ENCODE data around the gene MIPOL1. TPM values are rescaled to one million over a fixed set of nuclear protein-coding genes. Genes with fewer than 3 reads are reported as not detected.
A peak's percentile ranks its signal among the peaks of the same experiment; 100 is the strongest.
"Not testable (repeated sequence)": the region's sequence is repeated elsewhere in the genome, so short reads cannot be mapped to it uniquely, and the experiment has no call there.

Gene MIPOL1
- total RNA-seq, 2 experiments from 2014 or later = 0.09 TPM; not detected in 1

- CTCF ChIA-PET = no interaction called here
- POLR2A ChIA-PET = no interaction called here
- no peaks in the 10 kb centered on the region for H3K4me1 Mint-ChIP-seq
- no peak overlapping the region for H3K27ac Mint-ChIP-seq
- H3K4me3 Mint-ChIP-seq = no peak overlapping the region
- no peaks in the 10 kb centered on the region for H3K36me3 Mint-ChIP-seq (ENCODE audit: low read depth)
- H3K9me3 Mint-ChIP-seq (ENCODE audit: low read depth) = peaks cover 8% of the 10 kb centered on the region
- no peaks in the 10 kb centered on the region for H3K27me3 Mint-ChIP-seq
- DNase-seq (no peak), ATAC-seq (no peak)
- intact Hi-C loops (cut with DNase I, micrococcal nuclease) = no loop called here
Measured at GRCh38 chr14:37210448-37210847, 12.7 kb downstream of the MIPOL1 start.

GRCh38 chr14:37213016-37213415 lies 15.3 kb downstream of the MIPOL1 start:
- POLR2A ChIA-PET = interaction anchor here (0.7 kb wide), 1 partner anchor 813 kb away, joined by 3 read pairs; no protein-coding TSS in a partner anchor
- intact Hi-C loops (cut with DNase I, micrococcal nuclease) = no loop called here
- no peaks in the 10 kb centered on the region for H3K36me3 Mint-ChIP-seq (ENCODE audit: low read depth)

GRCh38 chr14:37215345-37215744 lies 17.6 kb downstream of the MIPOL1 start:
- H3K27ac Mint-ChIP-seq = no peak overlapping the region
- CTCF ChIA-PET = interaction anchor here (1.3 to 2.9 kb wide), 2 partner anchors 12 to 15 kb away, joined by 4 to 8 read pairs; no protein-coding TSS in a partner anchor

More at GRCh38 chr14:37213016-37213415, 15.3 kb downstream of the MIPOL1 start:
- CTCF ChIA-PET = no interaction called here
- Mint-ChIP-seq H3K27ac (no peak overlapping the region), H3K4me1 (no peaks in the 10 kb centered on the region), H3K4me3 (no peak overlapping the region), H3K9me3 (ENCODE audit: low read depth) (peaks cover 4% of the 10 kb centered on the region), H3K27me3 (no peaks in the 10 kb centered on the region)
- no peak for ATAC-seq
- no peak for DNase-seq

GRCh38 chr14:37221073-37221472 lies 23.3 kb downstream of the MIPOL1 start:
- ATAC-seq (no peak), DNase-seq (no peak)
- Mint-ChIP-seq H3K4me3 (no peak overlapping the region), H3K27me3 (no peaks in the 10 kb centered on the region), H3K4me1 (no peaks in the 10 kb centered on the region), H3K9me3 (ENCODE audit: low read depth) (peaks cover 8% of the 10 kb centered on the region), H3K36me3 (ENCODE audit: low read depth) (no peaks in the 10 kb centered on the region), H3K27ac (no peak overlapping the region)
- ChIA-PET CTCF (interaction anchor here (1.1 kb wide), 1 partner anchor 9 kb away, joined by 5 read pairs; no protein-coding TSS in a partner anchor), POLR2A (no interaction called here)
- intact Hi-C loops (cut with DNase I, micrococcal nuclease) = no loop called here

More at GRCh38 chr14:37215345-37215744, 17.6 kb downstream of the MIPOL1 start:
- H3K9me3 Mint-ChIP-seq (ENCODE audit: low read depth) = peaks cover 4% of the 10 kb centered on the region
- no peaks in the 10 kb centered on the region for H3K4me1 Mint-ChIP-seq
- no peak overlapping the region for H3K4me3 Mint-ChIP-seq
- ATAC-seq (no peak), DNase-seq (no peak)
- intact Hi-C loops (cut with DNase I, micrococcal nuclease) = no loop called here
- POLR2A ChIA-PET = no interaction called here
- no peaks in the 10 kb centered on the region for H3K27me3 Mint-ChIP-seq
- no peaks in the 10 kb centered on the region for H3K36me3 Mint-ChIP-seq (ENCODE audit: low read depth)

GRCh38 chr14:37223947-37224474 lies 26.3 kb downstream of the MIPOL1 start:
- peaks cover 12% of the 10 kb centered on the region for H3K9me3 Mint-ChIP-seq (ENCODE audit: low read depth)
- ATAC-seq (no peak), DNase-seq (no peak)
- H3K4me1 Mint-ChIP-seq = no peaks in the 10 kb centered on the region
- no peak overlapping the region for H3K27ac Mint-ChIP-seq
- intact Hi-C loops (cut with DNase I, micrococcal nuclease) = no loop called here
- no peaks in the 10 kb centered on the region for H3K27me3 Mint-ChIP-seq
- POLR2A ChIA-PET = no interaction called here
- CTCF ChIA-PET = no interaction called here
- no peak overlapping the region for H3K4me3 Mint-ChIP-seq
- no peaks in the 10 kb centered on the region for H3K36me3 Mint-ChIP-seq (ENCODE audit: low read depth)

GRCh38 chr14:37225668-37226067 lies 27.9 kb downstream of the MIPOL1 start:
- H3K9me3 Mint-ChIP-seq (ENCODE audit: low read depth) = peaks cover 12% of the 10 kb centered on the region
- ATAC-seq; intact Hi-C loops (cut with DNase I, micrococcal nuclease); DNase-seq; CTCF ChIA-PET; H3K27me3 Mint-ChIP-seq; H3K36me3 Mint-ChIP-seq (ENCODE audit: low read depth); H3K4me3 Mint-ChIP-seq; H3K4me1 Mint-ChIP-seq; H3K27ac Mint-ChIP-seq; POLR2A ChIA-PET: not testable (repeated sequence)

GRCh38 chr14:37230551-37231194 lies 32.9 kb downstream of the MIPOL1 start:
- ATAC-seq (peak; percentile 30), DNase-seq (no peak)
- no peaks in the 10 kb centered on the region for H3K36me3 Mint-ChIP-seq (ENCODE audit: low read depth)
- no peak overlapping the region for H3K27ac Mint-ChIP-seq
- intact Hi-C loops (cut with DNase I, micrococcal nuclease) = loop anchor here (1.0 to 5.0 kb wide), 2 partner anchors 642 to 644 kb away; no protein-coding TSS in a partner anchor
- no peaks in the 10 kb centered on the region for H3K4me1 Mint-ChIP-seq
- ChIA-PET POLR2A (no interaction called here), CTCF (interaction anchor here (0.5 to 1.7 kb wide), 22 partner anchors 9 to 1490 kb away, joined by 3 to 10 read pairs (median 4); no protein-coding TSS in a partner anchor)
- peaks cover 9% of the 10 kb centered on the region for H3K9me3 Mint-ChIP-seq (ENCODE audit: low read depth)
- H3K27me3 Mint-ChIP-seq = no peaks in the 10 kb centered on the region
- no peak overlapping the region for H3K4me3 Mint-ChIP-seq

- Mint-ChIP-seq H3K4me3 (no peak overlapping the region), H3K9me3 (ENCODE audit: low read depth) (no peaks in the 10 kb centered on the region)
Measured at GRCh38 chr14:37232907-37233481, 35.3 kb downstream of the MIPOL1 start.

GRCh38 chr14:37234222-37234621 lies 36.5 kb downstream of the MIPOL1 start:
- no peaks in the 10 kb centered on the region for H3K27me3 Mint-ChIP-seq
- intact Hi-C loops (cut with DNase I, micrococcal nuclease) = loop anchor here in 1 of 2 experiments (5.0 kb wide), 1 partner anchor 638 kb away; no protein-coding TSS in a partner anchor
- no peak for DNase-seq
- H3K27ac Mint-ChIP-seq = no peak overlapping the region
- H3K4me3 Mint-ChIP-seq = no peak overlapping the region
- no peaks in the 10 kb centered on the region for H3K9me3 Mint-ChIP-seq (ENCODE audit: low read depth)
- H3K36me3 Mint-ChIP-seq (ENCODE audit: low read depth) = no peaks in the 10 kb centered on the region
- ATAC-seq = no peak
- ChIA-PET CTCF (interaction anchor here (0.8 kb wide), 1 partner anchor 13 kb away, joined by 4 read pairs; no protein-coding TSS in a partner anchor), POLR2A (no interaction called here)
- no peaks in the 10 kb centered on the region for H3K4me1 Mint-ChIP-seq

More at GRCh38 chr14:37232907-37233481, 35.3 kb downstream of the MIPOL1 start:
- POLR2A ChIA-PET = no interaction called here
- CTCF ChIA-PET = interaction anchor here (0.9 to 1.6 kb wide), 2 partner anchors 13 to 16 kb away, joined by 4 read pairs; no protein-coding TSS in a partner anchor
- intact Hi-C loops (cut with DNase I, micrococcal nuclease) = loop anchor here in 1 of 2 experiments (5.0 kb wide), 1 partner anchor 639 kb away; no protein-coding TSS in a partner anchor
- no peak for DNase-seq
- ATAC-seq = no peak
- Mint-ChIP-seq H3K36me3 (ENCODE audit: low read depth) (no peaks in the 10 kb centered on the region), H3K4me1 (no peaks in the 10 kb centered on the region), H3K27ac (no peak overlapping the region), H3K27me3 (no peaks in the 10 kb centered on the region)

GRCh38 chr14:37236044-37236443 lies 38.3 kb downstream of the MIPOL1 start:
- POLR2A ChIA-PET = interaction anchor here (0.6 kb wide), 1 partner anchor 9 kb away, joined by 3 read pairs; no protein-coding TSS in a partner anchor
- intact Hi-C loops (cut with DNase I, micrococcal nuclease) = not testable (repeated sequence)

GRCh38 chr14:37237094-37237493 lies 39.4 kb downstream of the MIPOL1 start:
- no peaks in the 10 kb centered on the region for H3K4me1 Mint-ChIP-seq
- DNase-seq = no peak
- no peak for ATAC-seq

More at GRCh38 chr14:37236044-37236443, 38.3 kb downstream of the MIPOL1 start:
- not testable (repeated sequence) for ATAC-seq; H3K27ac Mint-ChIP-seq; H3K9me3 Mint-ChIP-seq (ENCODE audit: low read depth); DNase-seq; H3K4me3 Mint-ChIP-seq; H3K36me3 Mint-ChIP-seq (ENCODE audit: low read depth); H3K4me1 Mint-ChIP-seq; H3K27me3 Mint-ChIP-seq
- CTCF ChIA-PET = interaction anchor here (3.8 kb wide), 1 partner anchor 10 kb away, joined by 13 read pairs; no protein-coding TSS in a partner anchor

More at GRCh38 chr14:37237094-37237493, 39.4 kb downstream of the MIPOL1 start:
- no peaks in the 10 kb centered on the region for H3K9me3 Mint-ChIP-seq (ENCODE audit: low read depth)
- ChIA-PET POLR2A (no interaction called here), CTCF (interaction anchor here (3.8 kb wide), 1 partner anchor 9 kb away, joined by 13 read pairs; no protein-coding TSS in a partner anchor)
- H3K36me3 Mint-ChIP-seq (ENCODE audit: low read depth) = no peaks in the 10 kb centered on the region
- no peak overlapping the region for H3K4me3 Mint-ChIP-seq
- no peaks in the 10 kb centered on the region for H3K27me3 Mint-ChIP-seq
- H3K27ac Mint-ChIP-seq = no peak overlapping the region
- intact Hi-C loops (cut with DNase I, micrococcal nuclease) = no loop called here
